Measurements from ENCODE around the gene EMCN.

- TF ChIP-seq CTCF (IDR thresholded peaks at IDR 0.05 in 2 of 3, conservative IDR thresholded peaks at IDR 0.05 in 1 of 3; ENCODE audit: borderline replicate concordance in 1 of 3, insufficient read depth in 1 of 3, low read depth in 2 of 3, low read length in 2 of 3) (no peak), EZH2 (IDR thresholded peaks at IDR 0.05) (no peak), SIN3A (IDR thresholded peaks at IDR 0.05; ENCODE audit: low read depth) (no peak), CBX3 (IDR thresholded peaks at IDR 0.05; ENCODE audit: low read depth) (no peak), REST (IDR thresholded peaks at IDR 0.05; ENCODE audit: low read depth) (no peak), POLR2AphosphoS5 (IDR thresholded peaks at IDR 0.05; ENCODE audit: low read depth, low read length) (no peak), POLR2A (IDR thresholded peaks at IDR 0.05; ENCODE audit: borderline replicate concordance, extremely low read depth, insufficient read depth, insufficient read length) (no peak)
Measured at GRCh38 chr4:100566396-100566795, 48.6 kb upstream of the EMCN start.

Measured in HCT116 (cell line).